Heart left ventricle (tissue), 16 donors: Measurements from ENCODE around the gene ARL4C. TPM values are rescaled to one million over a fixed set of nuclear protein-coding genes. Genes with fewer than 3 reads are reported as not detected.
A peak's percentile ranks its signal among the peaks of the same experiment; 100 is the strongest.

Experiments used
- ATAC-seq, 4 donors: fragments of 200-7000 bp; cut with Tn5 transposase; one replicate each; pipeline ENCODE4 v1.9.1; 2020 to 2022; ENCODE audit warnings: moderate library complexity in 4 of 4, mild to moderate bottlenecking in 3 of 4, moderate number of reproducible peaks in 1 of 4
- DNase-seq, 5 donors: peaks; one replicate each; pipeline ENCODE4 v3.0.0-alpha.2; 2020
- H3K27ac ChIP-seq, 12 donors: fragments of 200-600 bp; sonication (generic) in 4 of 12; one replicate each; pipeline versions ENCODE4 v1.5.0 to v1.8.0; 2016 to 2022; ENCODE audit warnings: mild to moderate bottlenecking in 2 of 12
- H3K27me3 ChIP-seq, 9 donors: fragments of 200-600 bp; sonication (generic) in 2 of 9; one replicate each; pipeline versions ENCODE4 v1.5.1 to v1.8.0; 2016 to 2022; ENCODE audit warnings: mild to moderate bottlenecking in 3 of 9
- H3K36me3 ChIP-seq, 9 donors: fragments of 200-600 bp; sonication (generic) in 2 of 9; one replicate each; pipeline versions ENCODE4 v1.5.0 to v1.8.0; 2018 to 2022; ENCODE audit warnings: mild to moderate bottlenecking in 2 of 9
- H3K4me1 ChIP-seq, 12 donors: fragments of 200-600 bp; sonication (generic) in 4 of 12; one replicate each; pipeline versions ENCODE4 v1.5.0 to v1.8.0; 2016 to 2022; ENCODE audit warnings: mild to moderate bottlenecking in 3 of 12
- H3K4me3 ChIP-seq, 12 donors: fragments of 200-600 bp; sonication (generic) in 4 of 12; one replicate each; pipeline versions ENCODE4 v1.5.0 to v1.8.0; 2017 to 2022; ENCODE audit warnings: mild to moderate bottlenecking in 9 of 12, moderate library complexity in 4 of 12
- H3K9me3 ChIP-seq, 12 donors: fragments of 200-600 bp; sonication (generic) in 4 of 12; one replicate each; pipeline versions ENCODE4 v1.5.0 to v1.8.0; 2016 to 2022; ENCODE audit warnings: mild to moderate bottlenecking in 1 of 12
- POLR2A ChIP-seq, 2 donors: fragments of 450-650 bp; IDR thresholded peaks; one replicate each; pipeline ENCODE4 v1.6.1; 2017; ENCODE audit warnings: antibody characterized with exemption in 2 of 2, mild to moderate bottlenecking in 2 of 2, moderate library complexity in 2 of 2
- WGBS, 4 donors: extraction: QIAGEN DNeasy Blood & Tissue Kit in 2 of 4; methylation state at CpG; one replicate each; pipeline versions ENCODE4 v1.1.5 to v1.1.7; 2013 to 2018; 5-methylcytosine and 5-hydroxymethylcytosine counted together
- intact Hi-C, 10 donors: fragments of 100-400 bp; cut with DNase I; formaldehyde crosslinking; loops; one replicate each; pipeline versions ENCODE4 v1.11.1 to v1.14.2; 2022
- polyA plus RNA-seq, 2 donors: library from polyadenylated mRNA; stranded (reverse); fragments of 200-250 nt; gene quantifications; one replicate each; pipeline ENCODE4 v1.2.3, GENCODE V29; 2013
- total RNA-seq, 9 donors: library from RNA; depleted of rRNA in 2 of 9; stranded (reverse); fragments of >200 nt in 2 of 9; fragmentation: NEBNext Ultra II Directional in 3 of 9; extraction: Animal tissue kit (Norgen Biotek cat#: 25700) in 3 of 9; gene quantifications; one replicate each; pipeline versions ENCODE4 v1.1.0 to v1.2.4, GENCODE V29; 2016 to 2023
- TF ChIP-seq, protein P1 (sequence below), 12 donors: fragments of 200-600 bp; sonication (generic) in 4 of 12; IDR thresholded peaks; one replicate each; pipeline versions ENCODE4 v1.5.0 to v1.8.0; 2018 to 2022; ENCODE audit warnings: antibody characterized with exemption in 12 of 12, mild to moderate bottlenecking in 5 of 12
- donor health status: ischemic (EF 13 %, LVEDD 7.1; RV severe dilation, severe dysfunction).
- donor health status: healthy with polysubstance abuse.
- donor health status: DM: no; HTN: yes; CAD: no.
- donor health status: DM: no; HTN: no; CAD: no.
- donor health status: ischemic (EF 25% LVEDD 6.9; RV normal size, moderate dysfunction).
- donor health status: ischemic (EF 25% LVEDD 5.7; RV mildly dilated, moderate dysfunction).
- donor health status: healthy.
- donor health status: DM: yes; HTN: yes; CAD: no.
- donor health status: ischemic (EF 35%, LVEDD 5.7; RV mildly dilated, moderate dysfunction).
- donor health status: nonischemic (EF 11% LVEDD 7.7; RV severe dilation, severe dysfunction).
- donor health status: DM: yes; HTN: yes; CAD: no.
- donor health status: PGD.
- donor health status: ischemic (EF 29% LVEDD 5.4; RV normal size, mild dysfunction).
- donor health status: nonischemic (EF 23%, LVEDD 6.1; RV moderate dilation, normal function).

Gene ARL4C
- total and polyA plus RNA-seq, 11 donors, result 0.80 to 16.3 (median 2.2) TPM

DNA sequence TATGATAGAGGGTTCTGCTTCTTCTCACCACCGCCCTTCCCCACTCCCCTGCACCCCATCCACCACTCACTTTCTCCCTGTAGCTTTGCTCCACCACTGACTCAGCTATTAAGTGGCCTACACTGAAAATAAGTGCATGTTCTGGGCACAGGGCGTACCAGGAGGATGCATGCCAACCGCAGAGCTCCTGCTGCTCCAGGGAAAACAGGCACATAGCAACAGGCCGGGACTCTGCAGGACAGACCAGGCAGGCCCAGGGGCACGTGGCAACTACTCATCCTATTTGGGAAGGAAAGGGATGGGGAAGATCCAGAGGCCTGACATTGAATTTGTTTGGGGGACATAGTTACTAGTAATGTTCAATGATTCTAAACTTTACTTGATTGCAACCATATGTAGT is 28.4 kb downstream of the ARL4C start:
- intact Hi-C loops, result no loop called here
- TF ChIP-seq, protein P1, sequence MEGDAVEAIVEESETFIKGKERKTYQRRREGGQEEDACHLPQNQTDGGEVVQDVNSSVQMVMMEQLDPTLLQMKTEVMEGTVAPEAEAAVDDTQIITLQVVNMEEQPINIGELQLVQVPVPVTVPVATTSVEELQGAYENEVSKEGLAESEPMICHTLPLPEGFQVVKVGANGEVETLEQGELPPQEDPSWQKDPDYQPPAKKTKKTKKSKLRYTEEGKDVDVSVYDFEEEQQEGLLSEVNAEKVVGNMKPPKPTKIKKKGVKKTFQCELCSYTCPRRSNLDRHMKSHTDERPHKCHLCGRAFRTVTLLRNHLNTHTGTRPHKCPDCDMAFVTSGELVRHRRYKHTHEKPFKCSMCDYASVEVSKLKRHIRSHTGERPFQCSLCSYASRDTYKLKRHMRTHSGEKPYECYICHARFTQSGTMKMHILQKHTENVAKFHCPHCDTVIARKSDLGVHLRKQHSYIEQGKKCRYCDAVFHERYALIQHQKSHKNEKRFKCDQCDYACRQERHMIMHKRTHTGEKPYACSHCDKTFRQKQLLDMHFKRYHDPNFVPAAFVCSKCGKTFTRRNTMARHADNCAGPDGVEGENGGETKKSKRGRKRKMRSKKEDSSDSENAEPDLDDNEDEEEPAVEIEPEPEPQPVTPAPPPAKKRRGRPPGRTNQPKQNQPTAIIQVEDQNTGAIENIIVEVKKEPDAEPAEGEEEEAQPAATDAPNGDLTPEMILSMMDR (IDR thresholded peaks at IDR 0.05), result no peak
- no peak for TF ChIP-seq POLR2A (IDR thresholded peaks at IDR 0.05)
- Histone ChIP-seq H3K4me1 (peaks cover 0 to 5% (median 0%) of the 10 kb centered on the region in 12 donors), H3K4me3 (no peak overlapping the region), H3K36me3 (no peaks in the 10 kb centered on the region), H3K9me3 (no peaks in the 10 kb centered on the region), H3K27me3 (no peaks in the 10 kb centered on the region), H3K27ac (peak overlapping the region in 5 of 12 donors; percentile 29 to 82 (median 51))
- peak; percentile 95 to 99 (median 97) for ATAC-seq
- DNase-seq, result peak; percentile 29 to 85 (median 77)
- 41 to 75% (median 63%) methylated on average over 5 of the region's 5 CpGs for WGBS, 4 donors

DNA sequence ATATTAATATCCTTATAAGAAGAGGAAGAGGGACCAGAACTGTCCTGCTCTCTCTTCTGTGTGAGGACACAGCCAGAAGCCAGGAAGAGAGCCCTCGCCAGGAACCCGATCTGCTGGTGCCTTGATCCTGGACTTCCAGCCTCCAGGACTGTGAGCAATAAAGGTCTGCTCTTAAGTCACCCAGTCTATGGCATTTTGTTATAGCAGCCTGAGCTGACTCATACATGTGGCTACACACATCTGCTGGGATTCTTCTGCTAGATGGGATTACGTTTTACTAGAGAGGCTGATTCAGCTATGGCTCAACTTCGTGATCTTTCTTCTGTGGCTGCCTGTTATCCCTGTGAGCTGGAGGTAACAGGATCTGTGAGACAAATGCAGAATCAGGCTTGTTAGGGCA is 29.6 kb downstream of the ARL4C start:
- 89 to 90% (median 89%) methylated on average over 4 of the region's 4 CpGs for WGBS, 4 donors
- Histone ChIP-seq H3K36me3 (no peaks in the 10 kb centered on the region), H3K9me3 (no peaks in the 10 kb centered on the region), H3K4me1 (peaks cover 0 to 7% (median 0%) of the 10 kb centered on the region in 12 donors), H3K27me3 (no peaks in the 10 kb centered on the region), H3K27ac (peak overlapping the region in 1 of 12 donors; percentile 82), H3K4me3 (no peak overlapping the region)
- no peak for DNase-seq
- ATAC-seq, result no peak
- intact Hi-C loops, result no loop called here
- TF ChIP-seq, protein P1 (IDR thresholded peaks at IDR 0.05), result no peak
- no peak for TF ChIP-seq POLR2A (IDR thresholded peaks at IDR 0.05)

DNA sequence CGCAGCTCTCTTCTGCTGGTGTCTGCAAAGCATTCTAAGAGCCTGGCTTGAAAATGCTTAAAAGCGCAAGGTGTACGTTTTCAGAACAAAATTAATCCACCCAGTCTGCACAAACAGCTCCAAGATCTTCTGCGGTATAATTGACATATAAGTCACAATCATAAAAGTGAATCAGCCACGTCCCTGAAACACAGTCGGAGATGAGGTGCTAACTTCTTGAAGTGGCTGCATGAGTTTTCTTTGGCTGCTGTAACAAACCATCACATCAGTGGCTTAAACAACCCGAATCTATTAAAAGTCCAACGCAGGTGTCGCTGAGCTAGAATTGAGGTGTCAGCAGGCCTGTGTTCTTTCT is 32.6 kb downstream of the ARL4C start:
- intact Hi-C loops, result no loop called here
- no peak overlapping the region for H3K4me3 ChIP-seq
- H3K36me3 ChIP-seq, result no peaks in the 10 kb centered on the region
- H3K27ac ChIP-seq, result peak overlapping the region in 1 of 12 donors; percentile 37
- WGBS, 4 donors, result 78 to 88% (median 84%) methylated on average over 9 of the region's 9 CpGs
- TF ChIP-seq, protein P1 (IDR thresholded peaks at IDR 0.05), result no peak
- no peak for TF ChIP-seq POLR2A (IDR thresholded peaks at IDR 0.05)
- no peaks in the 10 kb centered on the region for H3K27me3 ChIP-seq
- peaks cover 0 to 11% (median 0%) of the 10 kb centered on the region in 12 donors for H3K4me1 ChIP-seq
- H3K9me3 ChIP-seq, result no peaks in the 10 kb centered on the region
- DNase-seq, result no peak
- no peak for ATAC-seq

DNA sequence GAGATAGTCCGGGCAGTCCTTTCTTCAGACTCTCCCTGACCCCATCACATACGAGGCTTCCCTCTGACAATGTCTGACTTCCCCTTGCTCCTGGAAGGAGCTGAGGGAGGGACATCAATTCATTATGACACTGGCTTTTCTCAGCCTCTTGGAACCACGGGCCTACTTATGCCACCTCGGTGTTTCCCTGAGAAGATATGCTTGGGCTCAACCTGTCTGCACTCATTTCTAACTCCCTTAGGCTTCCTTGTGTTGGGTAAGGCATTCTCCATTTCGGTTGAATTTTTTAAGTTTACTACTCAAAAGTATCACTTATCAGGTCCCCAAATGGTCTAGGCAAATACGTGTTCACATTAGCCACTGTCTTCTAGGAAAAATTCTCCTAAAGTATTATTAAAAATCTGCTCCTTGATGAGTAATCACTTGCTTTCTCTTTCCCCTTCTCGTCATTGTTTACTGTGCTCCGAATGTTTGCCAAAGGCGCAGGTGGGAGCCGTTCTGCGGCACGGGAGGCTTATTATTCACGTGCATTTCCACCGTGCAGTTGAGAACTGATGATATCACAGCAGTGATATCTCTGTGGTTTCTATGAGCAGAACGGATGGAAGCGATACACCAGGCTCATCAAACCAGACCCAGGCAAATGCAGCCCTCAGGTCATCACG is 33.1 kb downstream of the ARL4C start:
- Histone ChIP-seq H3K4me3 (no peak overlapping the region), H3K27me3 (no peaks in the 10 kb centered on the region), H3K4me1 (peaks cover 0 to 14% (median 0%) of the 10 kb centered on the region in 12 donors), H3K36me3 (no peaks in the 10 kb centered on the region), H3K27ac (peak overlapping the region in 1 of 12 donors; percentile 68), H3K9me3 (no peaks in the 10 kb centered on the region)
- DNase-seq, result no peak
- 79 to 90% (median 82%) methylated on average over 17 of the region's 17 CpGs for WGBS, 4 donors
- no peak for ATAC-seq
- TF ChIP-seq, protein P1 (IDR thresholded peaks at IDR 0.05), result no peak
- no peak for TF ChIP-seq POLR2A (IDR thresholded peaks at IDR 0.05)
- intact Hi-C loops, result no loop called here
